Cardiac muscle cell (in vitro differentiated cells and primary cell): ENCODE results near the gene LARP4B. TPM values are rescaled to one million over a fixed set of nuclear protein-coding genes. Genes with fewer than 3 reads are reported as not detected.

Source experiments
- DNase-seq, 2 donors: peaks; one replicate each; pipeline versions ENCODE4 v3.0.0 to v3.0.0-alpha.2; 2010 to 2017; ENCODE audit warnings: low read depth in 1 of 2, low spot score in 1 of 2
- H3K27ac ChIP-seq: fragments of 200-600 bp; sonication (generic); 2 replicates; pipeline ENCODE4 v1.5.1; 2016
- H3K27me3 ChIP-seq: fragments of 200-600 bp; sonication (generic); 2 replicates; pipeline ENCODE4 v1.6.0; 2016; ENCODE audit warnings: control low read depth
- H3K36me3 ChIP-seq: fragments of 200-600 bp; sonication (generic); 2 replicates; pipeline ENCODE4 v1.5.1; 2016; ENCODE audit warnings: control low read depth
- H3K4me1 ChIP-seq: fragments of 200-600 bp; sonication (generic); 2 replicates; pipeline ENCODE4 v1.8.1; 2017; ENCODE audit warnings: low read depth, mild to moderate bottlenecking, mixed run types
- H3K4me3 ChIP-seq: fragments of 200-600 bp; sonication (generic); 2 replicates; pipeline ENCODE4 v1.5.1; 2016; ENCODE audit warnings: mild to moderate bottlenecking
- H3K9me3 ChIP-seq: fragments of 200-600 bp; sonication (generic); 2 replicates; pipeline ENCODE4 v1.5.1; 2017; ENCODE audit warnings: low read depth, mild to moderate bottlenecking, control low read depth
- CTCF ChIP-seq: IDR thresholded peaks from 2 replicates; pipeline ENCODE4 v1.5.1; 2012; ENCODE audit warnings: low read depth, mild to moderate bottlenecking, low read length
- polyA plus RNA-seq: library from polyadenylated mRNA; unstranded; fragments of >200 nt; fragmentation: Nextera tagmentation; extraction: Ambion mirVana; gene quantifications from 2 replicates; pipeline ENCODE4 v1.2.1, GENCODE V29; 2016
- total RNA-seq: library from RNA; depleted of rRNA; stranded (reverse); fragments of >200 nt; gene quantifications from 2 replicates; pipeline ENCODE4 v1.2.3, GENCODE V29; 2016

Gene LARP4B
- total and polyA plus RNA-seq, 2 experiments from 2014 or later, result 23.4 to 36.2 TPM

- Histone ChIP-seq H3K9me3 (no peaks in the 10 kb centered on the region), H3K36me3 (no peaks in the 10 kb centered on the region), H3K27me3 (no peaks in the 10 kb centered on the region), H3K4me3 (no peak overlapping the region), H3K27ac (no peak overlapping the region), H3K4me1 (no peaks in the 10 kb centered on the region)
- no peak for DNase-seq
- no peak for TF ChIP-seq CTCF
These were observed 34.5 kb downstream of the LARP4B start for GRCh38 chr10:896982-897381.

- no peaks in the 10 kb centered on the region for H3K27me3 ChIP-seq
- no peaks in the 10 kb centered on the region for H3K36me3 ChIP-seq
- no peaks in the 10 kb centered on the region for H3K4me1 ChIP-seq
- H3K4me3 ChIP-seq, result no peak overlapping the region
- TF ChIP-seq CTCF, result no peak
- H3K27ac ChIP-seq, result no peak overlapping the region
- DNase-seq, result no peak
- H3K9me3 ChIP-seq, result no peaks in the 10 kb centered on the region
These were observed 36.2 kb downstream of the LARP4B start for GRCh38 chr10:895324-895723.

GRCh38 chr10:878895-879294 is 52.6 kb downstream of the LARP4B start:
- H3K4me3 ChIP-seq, result no peak overlapping the region
- peaks cover 36% of the 10 kb centered on the region for H3K36me3 ChIP-seq
- no peak for TF ChIP-seq CTCF
- H3K4me1 ChIP-seq, result no peaks in the 10 kb centered on the region
- no peak overlapping the region for H3K27ac ChIP-seq
- H3K27me3 ChIP-seq, result no peaks in the 10 kb centered on the region
- H3K9me3 ChIP-seq, result no peaks in the 10 kb centered on the region
- no peak for DNase-seq

GRCh38 chr10:878333-878759 is 53.2 kb downstream of the LARP4B start:
- Histone ChIP-seq H3K27me3 (no peaks in the 10 kb centered on the region), H3K27ac (no peak overlapping the region), H3K4me1 (peaks cover 3% of the 10 kb centered on the region), H3K4me3 (no peak overlapping the region), H3K36me3 (peaks cover 32% of the 10 kb centered on the region), H3K9me3 (no peaks in the 10 kb centered on the region)
- DNase-seq, result peak in 1 of 2 donors; percentile 31
- no peak for TF ChIP-seq CTCF

- Histone ChIP-seq H3K4me3 (no peak overlapping the region), H3K36me3 (peaks cover 20% of the 10 kb centered on the region), H3K9me3 (no peaks in the 10 kb centered on the region), H3K27ac (no peak overlapping the region), H3K4me1 (peaks cover 11% of the 10 kb centered on the region), H3K27me3 (no peaks in the 10 kb centered on the region)
- TF ChIP-seq CTCF, result no peak
- no peak for DNase-seq
These were observed 55.1 kb downstream of the LARP4B start for GRCh38 chr10:876438-876837.

GRCh38 chr10:873020-873419 is 58.5 kb downstream of the LARP4B start:
- no peak for TF ChIP-seq CTCF
- H3K27ac ChIP-seq, result peak overlapping the region; percentile 49
- DNase-seq, result peak in 1 of 2 donors; percentile 32
- H3K27me3 ChIP-seq, result no peaks in the 10 kb centered on the region
- H3K4me1 ChIP-seq, result peaks cover 16% of the 10 kb centered on the region
- no peak overlapping the region for H3K4me3 ChIP-seq
- peaks cover 4% of the 10 kb centered on the region for H3K36me3 ChIP-seq
- no peaks in the 10 kb centered on the region for H3K9me3 ChIP-seq
